HUES64 (cell line): ENCODE data around the gene TIMP1.

Source experiments
- H3K27ac ChIP-seq: 2 replicates; pipeline ENCODE4 v1.7.0; 2013; ENCODE audit warnings: low read depth, low read length, inconsistent platforms
- H3K27me3 ChIP-seq: 2 replicates; pipeline ENCODE4 v1.6.1; 2013; ENCODE audit warnings: mild to moderate bottlenecking, low read length; ENCODE audit not compliant: insufficient read depth
- H3K36me3 ChIP-seq: 2 replicates; pipeline ENCODE4 v1.6.1; 2013; ENCODE audit warnings: mild to moderate bottlenecking, low read length; ENCODE audit not compliant: insufficient read depth
- H3K4me1 ChIP-seq: 2 replicates; pipeline ENCODE4 v1.6.1; 2013; ENCODE audit warnings: mild to moderate bottlenecking, low read length, moderate library complexity; ENCODE audit not compliant: insufficient read depth
- H3K4me3 ChIP-seq: 2 replicates; pipeline ENCODE4 v1.5.1; 2013; ENCODE audit warnings: mild to moderate bottlenecking, low read length, moderate library complexity
- H3K9ac ChIP-seq: 2 replicates; pipeline ENCODE4 v1.6.1; 2013; ENCODE audit warnings: mild to moderate bottlenecking, low read depth, low read length
- H3K9me3 ChIP-seq: 2 replicates; pipeline ENCODE4 v1.6.1; 2013; ENCODE audit warnings: low read depth, low read length; ENCODE audit not compliant: insufficient read depth
- WGBS: fragments of 150-250, 120-280 bp; methylation state at CpG from one replicate; pipeline ENCODE4 v1.1.7; 2013; ENCODE audit warnings: missing lambda C conversion rate; 5-methylcytosine and 5-hydroxymethylcytosine counted together

Gene TIMP1

DNA sequence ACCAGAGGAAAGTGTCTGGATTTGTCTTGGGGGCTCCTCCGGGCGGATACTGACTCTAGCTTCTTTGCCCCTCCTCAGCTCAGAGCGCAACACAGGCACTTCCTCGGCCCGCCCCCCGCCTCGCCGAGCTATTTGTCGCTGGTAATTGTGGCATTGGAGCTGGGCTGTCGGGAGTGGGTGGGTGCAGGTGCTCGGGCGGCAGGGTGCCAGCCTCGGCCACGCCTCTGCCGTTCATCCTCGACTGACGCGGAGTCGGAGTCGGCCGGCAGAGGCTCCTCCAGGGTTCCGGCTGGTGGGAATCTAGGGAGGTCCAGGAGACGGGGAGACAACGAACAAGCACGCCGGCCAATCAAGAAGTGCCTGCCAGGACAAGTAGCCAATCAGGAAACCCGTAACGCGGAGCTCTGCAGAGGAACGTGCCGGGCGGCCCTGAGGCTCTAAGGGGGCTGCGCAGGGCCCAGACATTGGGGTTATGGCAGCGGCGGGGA is 41.3 kb downstream of the TIMP1 start:
- Histone ChIP-seq H3K36me3 (no peaks in the 10 kb centered on the region), H3K4me1 (no peaks in the 10 kb centered on the region; the same call in 1 of the 2 replicates), H3K4me3 (peak overlapping the region; percentile 45), H3K9me3 (no peaks in the 10 kb centered on the region), H3K9ac (peak overlapping the region; percentile 40; the same call in 1 of the 2 replicates), H3K27me3 (peaks cover 6% of the 10 kb centered on the region), H3K27ac (no peak overlapping the region)
- WGBS: 3% methylated on average over 35 of the region's 35 CpGs

DNA sequence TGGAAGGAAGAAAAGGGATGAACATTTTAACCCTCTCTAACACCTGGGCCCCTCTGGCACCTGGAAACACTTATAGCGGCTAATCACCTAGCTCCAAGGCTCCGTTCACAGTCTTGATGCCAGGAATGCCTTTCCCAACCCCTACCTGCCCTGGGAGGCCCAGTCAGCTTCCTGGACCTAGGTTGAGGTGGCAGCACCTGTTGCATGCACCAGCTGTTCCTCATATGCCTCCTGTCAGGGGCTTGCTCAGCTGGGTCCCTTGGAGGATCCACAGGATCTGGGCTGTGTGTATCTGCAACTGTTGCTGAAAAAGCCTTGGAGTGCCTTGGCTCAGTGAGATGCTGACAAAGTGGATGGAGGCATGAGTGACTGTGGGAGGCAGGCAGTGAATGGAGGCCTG is 43.1 kb downstream of the TIMP1 start:
- Histone ChIP-seq H3K27ac (no peak overlapping the region), H3K27me3 (peaks cover 6% of the 10 kb centered on the region), H3K4me3 (no peak overlapping the region), H3K36me3 (no peaks in the 10 kb centered on the region), H3K4me1 (no peaks in the 10 kb centered on the region; the same call in 1 of the 2 replicates), H3K9me3 (no peaks in the 10 kb centered on the region), H3K9ac (no peak overlapping the region)
- 86% methylated on average over 2 of the region's 2 CpGs for WGBS

DNA sequence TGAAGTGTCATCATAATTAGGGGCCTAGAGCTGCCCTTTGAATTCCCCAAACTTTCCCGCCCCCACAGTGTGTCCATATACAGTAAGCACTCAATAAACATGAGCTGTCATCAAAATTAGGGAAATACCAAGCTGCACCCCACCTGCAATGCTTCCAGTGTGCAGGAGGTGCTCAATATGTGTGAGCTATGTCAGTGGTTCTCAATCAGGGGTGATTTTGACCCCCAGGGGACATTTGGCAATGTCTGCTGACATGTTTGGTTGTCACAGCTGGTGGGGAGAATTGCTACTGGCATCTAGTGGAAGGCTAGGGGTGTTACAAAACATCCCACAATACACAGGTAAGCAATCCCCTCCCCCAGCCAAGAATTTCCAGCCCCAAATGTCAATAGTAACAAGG is 46.7 kb downstream of the TIMP1 start:
- Histone ChIP-seq H3K4me3 (no peak overlapping the region), H3K36me3 (no peaks in the 10 kb centered on the region), H3K27me3 (no peaks in the 10 kb centered on the region), H3K27ac (no peak overlapping the region), H3K4me1 (no peaks in the 10 kb centered on the region; the same call in 1 of the 2 replicates), H3K9me3 (no peaks in the 10 kb centered on the region), H3K9ac (no peak overlapping the region)
- WGBS: no CpG with 5 or more reads among the region's 1 CpG

DNA sequence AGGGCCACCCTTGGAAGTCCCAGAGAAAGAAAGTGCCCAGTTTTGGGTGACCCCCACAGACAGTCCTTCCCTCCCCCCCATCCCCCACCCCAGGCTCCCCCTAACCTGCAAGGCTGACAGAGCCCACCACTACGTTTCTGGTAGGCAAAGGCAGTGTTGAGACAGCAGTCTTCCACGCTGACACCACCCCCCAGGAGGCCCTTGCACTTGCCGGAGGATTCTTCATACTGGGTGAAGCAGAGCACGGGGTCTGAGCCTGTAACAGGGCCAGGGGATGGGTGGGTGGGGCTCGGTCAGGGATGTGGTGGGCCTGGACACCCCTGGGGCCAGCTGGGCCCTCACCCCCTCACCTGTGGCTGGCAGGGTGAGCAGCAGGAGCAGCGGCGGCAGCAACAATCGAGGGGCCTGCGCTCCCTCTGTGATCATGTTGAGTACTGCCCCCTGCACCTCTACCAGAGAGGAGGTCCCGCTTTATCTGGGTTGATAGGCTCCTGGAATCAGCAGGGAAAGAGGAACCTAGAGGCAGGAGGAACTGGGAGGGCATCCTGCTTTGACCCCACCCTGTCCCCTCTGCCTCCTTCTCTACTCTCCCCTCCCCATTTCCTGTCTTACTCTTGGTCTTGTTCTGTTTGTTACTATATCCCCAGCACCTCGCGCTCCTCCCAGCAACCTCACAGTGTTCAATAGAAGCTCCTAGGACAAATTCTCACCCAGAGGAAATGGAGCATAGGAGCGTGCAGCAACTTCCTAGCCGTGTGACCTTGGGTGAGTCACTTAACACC is 47.4 kb downstream of the TIMP1 start, which contains the start of gene CFP:
TSS of gene CFP (minus strand) at position 512 of the 782 bp plus-strand sequence. CDS start at position 426, 86 bp downstream.
- WGBS: 71% methylated on average over 12 of the region's 14 CpGs
- peaks cover 5% of the 10 kb centered on the region; the same call in 1 of the 2 replicates for H3K36me3 ChIP-seq
- H3K27ac ChIP-seq: no peak within 1 kb of the TSS
- H3K9ac ChIP-seq: no peak within 1 kb of the TSS
- H3K27me3 ChIP-seq: no peaks in the 10 kb centered on the region
- no peaks in the 10 kb centered on the region for H3K9me3 ChIP-seq
- H3K4me1 ChIP-seq: no peaks in the 10 kb centered on the region
- H3K4me3 ChIP-seq: no peak within 1 kb of the TSS

DNA sequence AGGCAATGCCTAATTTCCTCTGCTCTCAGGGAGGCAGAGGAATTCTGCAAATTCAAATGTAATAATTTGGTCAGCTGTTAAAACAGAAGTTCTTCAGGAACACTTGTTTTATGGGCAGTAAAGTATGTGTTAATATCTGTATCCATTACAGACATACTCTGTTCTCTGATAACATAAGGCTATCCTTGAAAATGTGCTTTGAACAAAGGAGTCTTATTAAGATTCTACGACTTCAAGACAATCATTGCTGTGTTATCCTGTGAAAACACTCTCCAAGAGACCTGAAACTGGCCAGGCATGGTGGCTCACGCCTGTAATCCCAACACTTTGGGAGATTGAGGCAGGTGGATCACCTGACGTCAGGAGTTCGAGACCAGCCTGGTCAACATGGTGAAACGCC is 49.4 kb downstream of the TIMP1 start:
- Histone ChIP-seq H3K4me3 (no peak overlapping the region), H3K4me1 (no peaks in the 10 kb centered on the region), H3K9me3 (no peaks in the 10 kb centered on the region), H3K27ac (no peak overlapping the region), H3K27me3 (no peaks in the 10 kb centered on the region), H3K36me3 (peaks cover 18% of the 10 kb centered on the region), H3K9ac (no peak overlapping the region)
- WGBS: 98% methylated on average over 5 of the region's 5 CpGs

DNA sequence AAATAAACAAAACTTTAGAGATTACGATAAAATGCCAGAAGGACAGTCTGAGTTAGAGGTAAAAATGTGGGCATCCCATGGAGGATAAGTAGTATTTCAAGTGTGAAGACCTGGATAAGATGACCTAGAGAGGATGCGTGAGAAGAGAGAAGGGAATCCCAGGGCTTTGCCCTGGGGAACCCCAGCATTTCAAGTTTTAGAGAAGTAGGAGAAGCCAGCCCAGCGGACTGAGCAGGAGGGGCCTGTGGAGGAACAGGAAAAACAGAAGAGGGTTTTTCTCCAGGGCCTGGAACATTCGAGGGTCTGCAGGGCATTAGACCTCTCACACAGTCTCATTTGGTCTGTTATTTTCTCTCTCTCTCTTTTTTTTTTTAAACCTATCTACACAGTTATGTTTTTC is 50.4 kb downstream of the TIMP1 start:
- H3K27me3 ChIP-seq: no peaks in the 10 kb centered on the region
- H3K9ac ChIP-seq: no peak overlapping the region
- no peak overlapping the region for H3K27ac ChIP-seq
- WGBS: 69% methylated on average over 4 of the region's 4 CpGs
- no peaks in the 10 kb centered on the region for H3K4me1 ChIP-seq
- peaks cover 21% of the 10 kb centered on the region for H3K36me3 ChIP-seq
- no peak overlapping the region for H3K4me3 ChIP-seq
- no peaks in the 10 kb centered on the region for H3K9me3 ChIP-seq

DNA sequence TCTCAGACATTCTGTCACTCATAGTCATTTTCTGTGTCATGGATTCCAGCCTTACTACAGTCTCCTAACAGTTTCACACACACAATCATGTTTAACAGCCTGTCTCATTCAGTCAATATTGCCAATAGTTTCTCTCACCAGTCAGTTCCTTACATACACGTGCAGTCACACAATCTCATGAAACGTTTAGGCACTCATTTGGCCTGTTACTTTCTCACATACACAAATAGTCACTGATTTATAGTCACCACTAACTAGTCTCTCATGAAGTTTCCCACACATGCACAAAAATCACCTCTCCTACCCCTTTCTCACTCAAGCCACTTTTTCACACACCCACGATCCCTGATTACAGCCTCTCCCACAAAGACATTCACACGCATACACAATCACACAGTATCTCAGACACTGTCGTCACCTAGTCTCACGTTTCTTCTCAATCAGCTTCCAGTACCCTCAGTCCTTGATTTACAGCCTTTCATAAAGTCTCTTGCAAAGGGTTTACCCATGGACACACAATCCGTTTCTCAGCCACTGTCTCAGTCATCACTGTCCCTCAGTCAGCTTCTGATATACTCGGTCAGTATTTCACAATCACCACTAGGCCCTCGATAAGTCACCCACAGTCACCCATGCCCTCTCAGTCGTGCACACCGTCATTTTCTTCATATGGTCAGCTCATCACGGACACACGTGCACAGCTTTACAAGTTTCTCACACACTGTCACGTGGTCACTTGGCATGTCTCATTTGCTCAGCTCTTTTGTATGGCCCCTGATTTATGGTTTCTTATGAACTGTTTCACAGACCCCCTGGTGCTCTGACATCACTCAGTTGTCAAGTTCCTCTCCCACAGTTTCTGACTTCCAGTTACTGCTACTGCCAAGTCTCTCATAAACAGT is 51.7 kb downstream of the TIMP1 start:
- Histone ChIP-seq H3K27ac (no peak overlapping the region), H3K27me3 (no peaks in the 10 kb centered on the region)
- 87% methylated on average over 14 of the region's 14 CpGs for WGBS

DNA sequence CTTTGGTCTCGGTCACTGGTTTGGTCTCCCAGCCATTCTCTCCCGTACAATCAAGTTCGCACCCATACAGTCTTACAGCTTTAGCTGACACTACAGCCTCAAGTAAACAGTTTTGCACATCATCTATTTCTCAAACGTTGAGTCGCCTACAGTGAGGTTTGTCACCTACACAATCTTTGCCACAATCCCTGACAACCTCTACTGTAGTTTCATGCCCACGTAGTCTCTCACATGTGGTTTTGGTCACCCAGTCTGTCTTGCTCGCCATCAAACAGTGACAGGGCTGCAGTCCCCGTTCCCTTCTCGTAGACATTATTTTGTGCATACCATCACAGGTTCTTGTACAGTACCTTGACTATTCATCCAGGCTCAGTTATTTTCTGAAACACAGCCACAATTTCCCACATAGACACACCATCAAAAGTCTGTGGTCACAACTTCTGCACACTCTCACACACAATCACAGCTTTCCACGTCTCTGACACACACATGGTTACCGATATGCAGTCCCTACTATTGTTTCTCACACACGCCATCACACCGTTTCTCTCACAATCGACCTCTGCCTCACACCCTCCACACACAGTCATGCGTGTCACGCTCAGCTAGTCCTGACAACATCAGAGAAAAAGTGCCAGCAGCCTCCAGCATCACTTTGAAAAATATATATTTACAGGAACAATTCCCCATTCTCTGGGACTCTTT is 52.8 kb downstream of the TIMP1 start:
- no peak overlapping the region for H3K9ac ChIP-seq
- no peaks in the 10 kb centered on the region for H3K27me3 ChIP-seq
- H3K36me3 ChIP-seq: peaks cover 41% of the 10 kb centered on the region
- WGBS: 96% methylated on average over 16 of the region's 16 CpGs
- H3K27ac ChIP-seq: no peak overlapping the region
- no peak overlapping the region for H3K4me3 ChIP-seq
- H3K9me3 ChIP-seq: no peaks in the 10 kb centered on the region; the same call in 1 of the 2 replicates
- H3K4me1 ChIP-seq: no peaks in the 10 kb centered on the region

More for the DNA sequence above, 51.7 kb downstream of the TIMP1 start:
- Histone ChIP-seq H3K9ac (no peak overlapping the region), H3K4me3 (no peak overlapping the region), H3K36me3 (peaks cover 31% of the 10 kb centered on the region), H3K4me1 (no peaks in the 10 kb centered on the region), H3K9me3 (no peaks in the 10 kb centered on the region)
